Measurements from ENCODE around the gene CRADD. TPM values are rescaled to one million over a fixed set of nuclear protein-coding genes. Genes with fewer than 3 reads are reported as not detected.

CRADD gene
- total RNA-seq, 1 experiment from 2014 or later = 7.6 TPM

- Histone ChIP-seq H3K79me1 (ENCODE audit: insufficient read depth, low read depth, low read length, poor library complexity, severe bottlenecking) (no peaks in the 10 kb centered on the region), H2BK15ac (ENCODE audit: low read depth, low read length) (no peak overlapping the region), H3K27me3 (ENCODE audit: insufficient read depth, low read length) (no peaks in the 10 kb centered on the region), H3K23ac (ENCODE audit: insufficient read length, low read depth, low read length) (no peak overlapping the region), H3K9me3 (ENCODE audit: control insufficient read depth, low read depth, low read length) (no peaks in the 10 kb centered on the region), H3T11ph (ENCODE audit: low read length) (no peak overlapping the region), H4K5ac (ENCODE audit: insufficient read length, low read depth, low read length) (no peak overlapping the region), H3K79me2 (ENCODE audit: insufficient read depth, low read length) (no peaks in the 10 kb centered on the region), H3K4me1 (ENCODE audit: insufficient read depth, low read length) (peaks cover 3% of the 10 kb centered on the region), H2BK5ac (ENCODE audit: insufficient read length, low read length) (no peak overlapping the region), H3K56ac (ENCODE audit: insufficient read length, low read depth, low read length) (no peak overlapping the region), H2BK120ac (ENCODE audit: low read depth, low read length, poor library complexity, severe bottlenecking) (no peak overlapping the region), H4K91ac (ENCODE audit: insufficient read length, low read depth, low read length) (no peak overlapping the region), H4K8ac (replicated peaks; ENCODE audit: insufficient read length, low read depth, low read length) (no peak overlapping the region), H3K14ac (ENCODE audit: insufficient read depth, low read length) (no peak overlapping the region), H2AFZ (ENCODE audit: low read length) (no peak overlapping the region), H2BK12ac (ENCODE audit: insufficient read length, low read depth, low read length) (no peak overlapping the region), H3K4ac (ENCODE audit: low read depth, low read length) (no peak overlapping the region), H3K4me2 (ENCODE audit: insufficient read depth, insufficient read length, low read length) (no peak overlapping the region), H3K18ac (ENCODE audit: insufficient read length, low read depth, low read length) (no peak overlapping the region), H3K27ac (ENCODE audit: insufficient read length, low read depth, low read length) (no peak overlapping the region), H2BK20ac (ENCODE audit: low read depth, low read length, poor library complexity, severe bottlenecking) (no peak overlapping the region), H4K20me1 (ENCODE audit: control insufficient read depth, insufficient read depth, insufficient read length) (no peaks in the 10 kb centered on the region), H3K9ac (ENCODE audit: extremely low read depth, insufficient read length, low read length) (no peak overlapping the region), H2AK5ac (ENCODE audit: insufficient read length, low read length) (no peak overlapping the region), H3K23me2 (ENCODE audit: insufficient read length, low read depth, low read length, poor library complexity, severe bottlenecking) (no peaks in the 10 kb centered on the region)
- Mint-ChIP-seq H3K9me3 (no peaks in the 10 kb centered on the region), H3K4me3 (no peak overlapping the region), H3K4me1 (peaks cover 16 to 23% of the 10 kb centered on the region in 2 experiments), H3K36me3 (ENCODE audit: insufficient read depth in 1 of 3, low read depth in 3 of 3) (peaks cover 0 to 4% (median 0%) of the 10 kb centered on the region in 3 experiments; a peak in 3 of 7 replicates), H3K27ac (no peak overlapping the region), H3K27me3 (ENCODE audit: low read depth) (no peaks in the 10 kb centered on the region)
- no peak for DNase-seq
- no peak for TF ChIP-seq CTCF (conservative IDR thresholded peaks at IDR 0.05)
- no CpG with 5 or more reads among the region's 3 CpGs for WGBS (ENCODE audit: extremely low coverage, insufficient read length, low lambda C conversion rate)
These were observed 111.7 kb downstream of the CRADD start for GRCh38 chr12:93788853-93789252.

Data from H9 (cell line).